GM19467 (cell line): ENCODE measurements around the gene SHROOM2.
A peak's percentile ranks its signal among the peaks of the same experiment; 100 is the strongest.

Source experiments
- ATAC-seq: cut with Tn5 transposase; IDR thresholded peaks from one replicate; pipeline ENCODE4 v1.9.1; 2021; ENCODE audit warnings: mild to moderate bottlenecking, moderate library complexity; ENCODE audit not compliant: unreplicated experiment

SHROOM2 gene

DNA sequence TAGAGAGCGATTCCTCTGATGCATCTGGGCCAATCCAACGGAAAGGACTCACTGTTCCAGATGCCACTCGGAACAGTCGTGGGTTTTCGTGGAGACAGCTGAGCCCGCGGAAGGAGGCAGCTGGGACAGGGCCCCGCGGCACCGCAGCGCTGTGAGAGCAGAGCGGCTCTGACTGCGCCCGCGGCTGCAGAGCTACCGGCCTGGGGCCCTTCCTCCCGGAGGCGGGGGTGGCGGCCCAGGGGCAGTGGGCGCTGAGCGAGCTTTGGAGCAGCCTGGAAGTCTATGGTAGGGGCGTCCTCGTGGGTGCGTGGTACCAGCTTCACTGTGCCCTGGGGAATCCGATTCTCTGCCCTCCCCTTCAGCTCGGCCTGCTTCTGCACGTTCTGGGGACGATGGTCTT, 205.8 kb downstream of the SHROOM2 start:
- no peak for ATAC-seq

DNA sequence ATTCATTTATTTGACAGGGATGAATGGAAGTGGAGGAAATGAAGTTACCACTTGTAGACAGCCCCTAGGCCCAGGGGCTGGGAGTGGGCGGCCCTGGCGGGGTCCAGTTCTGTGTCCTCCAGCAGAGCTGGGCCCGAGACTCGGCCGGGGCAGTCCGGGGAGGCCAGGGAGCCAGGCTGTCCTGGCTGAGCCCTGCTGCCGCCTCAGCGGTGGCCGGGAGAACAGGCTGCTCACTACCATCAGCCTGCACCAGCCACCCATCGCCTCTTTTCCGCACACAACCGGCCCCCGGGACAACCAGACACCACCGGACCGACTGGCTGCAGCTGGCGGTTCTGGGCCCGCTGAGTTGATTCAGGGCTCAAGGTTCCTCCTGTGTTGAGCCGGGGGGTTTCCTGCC, 206.5 kb downstream of the SHROOM2 start:
- ATAC-seq, result no peak

DNA sequence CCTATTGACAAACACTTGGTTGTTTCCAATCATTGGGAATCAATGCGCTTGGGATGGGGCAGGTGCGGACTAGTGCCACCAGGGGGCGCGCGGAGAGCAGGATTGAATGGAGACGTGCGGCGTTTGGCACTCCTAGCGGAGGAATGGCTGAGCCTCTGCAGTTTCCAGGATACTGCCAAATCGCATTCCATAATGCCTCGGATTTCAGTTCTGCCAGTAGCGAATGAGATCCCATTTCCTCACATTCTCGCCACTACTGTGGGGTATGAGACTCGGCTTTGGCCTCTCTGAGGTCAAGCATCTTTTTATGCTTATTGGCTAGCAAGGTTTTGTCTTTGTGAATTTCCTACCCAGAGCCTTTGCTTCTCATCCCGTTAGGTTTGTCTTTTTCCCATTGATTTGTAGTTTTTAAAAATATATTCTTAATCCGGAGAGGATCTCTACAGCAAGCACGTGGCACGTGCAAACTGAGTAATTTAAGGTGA, 209.7 kb downstream of the SHROOM2 start:
- peak; percentile 91 for ATAC-seq

DNA sequence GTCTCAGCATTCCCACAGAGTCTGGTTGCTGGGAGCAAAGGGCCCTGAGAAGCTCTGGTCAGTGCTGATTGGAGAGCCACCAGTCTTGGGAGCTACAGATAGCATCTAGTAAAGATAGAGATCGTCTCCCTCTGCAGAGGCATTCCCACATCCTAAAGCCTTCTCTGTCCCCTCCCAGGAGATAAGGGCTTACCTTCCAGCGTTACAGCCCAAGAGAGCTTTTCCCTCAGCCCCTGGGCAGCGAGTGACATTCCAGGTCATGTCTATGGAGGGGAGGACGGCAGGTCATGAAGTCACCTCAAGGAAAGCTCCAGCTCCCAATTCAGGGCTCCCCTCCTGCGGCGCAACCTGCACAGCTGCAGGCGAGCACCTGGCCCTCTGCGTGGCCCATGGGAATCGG, 210.8 kb downstream of the SHROOM2 start:
- ATAC-seq, result no peak

DNA sequence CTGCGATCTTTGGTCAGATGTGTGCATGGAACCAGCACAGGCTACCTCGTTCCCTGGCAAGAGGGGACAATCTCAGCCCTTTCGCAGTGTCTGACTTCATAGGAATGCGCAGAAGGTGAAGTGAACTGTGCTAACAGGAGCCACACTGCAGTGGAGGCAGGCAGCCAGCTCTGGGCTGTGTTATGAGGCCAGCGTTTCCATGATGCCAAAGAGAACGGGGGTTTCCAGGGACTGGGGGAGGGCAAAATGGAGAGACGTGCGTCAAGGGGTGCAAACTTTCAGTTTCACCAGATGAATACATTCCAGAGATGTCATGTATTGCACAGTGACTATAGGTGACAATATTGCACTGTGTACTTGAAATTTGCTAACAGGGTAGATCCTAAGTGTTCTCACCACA, 211.3 kb downstream of the SHROOM2 start:
- ATAC-seq, result no peak
